Posterior vena cava (tissue), 2 donors: ENCODE measurements around the gene ZNF862. TPM values are rescaled to one million over a fixed set of nuclear protein-coding genes. Genes with fewer than 3 reads are reported as not detected.

ENCODE experiments used
- DNase-seq: peaks from one replicate; pipeline ENCODE4 v3.0.0-alpha.2; 2020; ENCODE audit warnings: low spot score
- intact Hi-C, 2 donors: fragments of 100-400 bp; cut with DNase I; formaldehyde crosslinking; loops; one replicate each; pipeline versions ENCODE4 v1.14.1 to v1.14.2; 2022 to 2023
- total RNA-seq, 2 donors: library from RNA; stranded (reverse); fragmentation: NEBNext Ultra II Directional; extraction: Animal tissue kit (Norgen Biotek cat#: 25700); gene quantifications; one replicate each; pipeline ENCODE4 v1.2.1, GENCODE V29; 2021
- donor health status: DM: yes; HTN: yes; CAD: no.
- donor health status: DM: yes; HTN: yes; CAD: no.

The ZNF862 gene
- total RNA-seq, 2 donors from 2014 or later: 12.6 to 14.2 TPM

DNA sequence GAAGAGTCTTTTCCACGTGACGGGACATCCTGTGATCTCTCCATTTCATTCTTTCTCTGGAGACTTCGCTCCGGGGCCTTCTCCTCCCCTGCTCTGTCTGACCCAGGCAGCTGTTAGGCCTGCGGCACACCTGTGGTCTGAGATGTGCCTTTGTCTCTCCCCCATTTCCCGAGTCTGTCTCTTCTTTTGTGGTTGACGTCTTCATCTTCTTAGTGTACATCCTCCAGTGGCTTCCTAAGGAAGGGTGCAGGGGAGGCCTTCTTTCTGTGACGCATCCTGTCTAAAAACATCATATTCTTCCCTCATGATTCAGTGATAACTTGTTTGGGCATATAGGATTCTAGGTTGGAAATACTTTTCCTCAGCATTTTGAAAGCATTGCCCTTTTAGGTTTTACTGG, 18.4 kb downstream of the ZNF862 start:
- no peak for DNase-seq
- intact Hi-C loops: no loop called here

- no peak for DNase-seq
- intact Hi-C loops: no loop called here
Observed at GRCh38 chr7:149859369-149859768, 21.2 kb downstream of the ZNF862 start.

DNA sequence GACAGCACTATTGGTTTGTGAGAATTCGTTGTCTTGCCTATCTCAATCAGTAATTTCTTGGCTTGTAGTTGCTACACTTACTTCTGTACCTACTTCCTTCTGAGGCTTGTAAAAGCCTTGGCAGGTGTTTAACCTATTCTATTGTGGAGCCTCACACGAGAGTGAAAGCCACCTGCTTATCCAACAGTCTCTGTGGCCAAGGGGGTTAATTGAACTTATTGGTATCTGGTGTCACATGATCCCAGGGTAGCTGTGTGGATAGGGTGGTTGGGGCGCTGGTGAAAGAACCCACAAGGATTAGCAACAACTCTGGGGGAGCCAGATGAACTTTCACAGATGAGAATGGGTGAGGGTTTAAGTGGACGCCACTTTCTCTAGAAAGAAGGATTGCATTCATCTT, 21.7 kb downstream of the ZNF862 start:
- intact Hi-C loops: no loop called here
- no peak for DNase-seq

GRCh38 chr7:149860821-149861727, 22.9 kb downstream of the ZNF862 start:
- intact Hi-C loops: no loop called here
- no peak for DNase-seq

GRCh38 chr7:149861728-149862045, 23.5 kb downstream of the ZNF862 start:
- intact Hi-C loops: no loop called here
- DNase-seq: no peak

DNA sequence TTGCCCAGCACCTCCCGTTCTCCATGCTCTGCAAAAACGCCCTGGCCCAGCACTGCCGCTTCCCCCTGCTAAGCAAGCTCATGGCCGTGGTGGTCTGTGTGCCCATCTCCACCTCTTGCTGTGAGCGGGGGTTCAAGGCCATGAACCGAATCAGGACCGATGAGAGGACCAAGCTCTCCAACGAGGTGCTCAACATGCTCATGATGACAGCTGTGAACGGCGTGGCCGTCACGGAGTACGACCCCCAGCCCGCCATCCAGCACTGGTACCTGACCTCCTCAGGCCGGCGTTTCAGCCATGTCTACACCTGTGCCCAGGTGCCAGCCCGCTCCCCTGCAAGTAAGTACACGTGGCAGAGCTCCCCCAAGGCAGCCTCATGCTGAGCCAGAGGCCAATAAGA, 24.0 kb downstream of the ZNF862 start:
- intact Hi-C loops: no loop called here
- peak; percentile 76 for DNase-seq

- DNase-seq: no peak
Observed at GRCh38 chr7:149863500-149863899, 25.3 kb downstream of the ZNF862 start.

GRCh38 chr7:149864023-149864422, 25.8 kb downstream of the ZNF862 start:
- intact Hi-C loops: no loop called here
- DNase-seq: no peak

More at GRCh38 chr7:149863500-149863899, 25.3 kb downstream of the ZNF862 start:
- intact Hi-C loops: no loop called here

- intact Hi-C loops: no loop called here
- no peak for DNase-seq
Observed at GRCh38 chr7:149864751-149865150, 26.6 kb downstream of the ZNF862 start.

DNA sequence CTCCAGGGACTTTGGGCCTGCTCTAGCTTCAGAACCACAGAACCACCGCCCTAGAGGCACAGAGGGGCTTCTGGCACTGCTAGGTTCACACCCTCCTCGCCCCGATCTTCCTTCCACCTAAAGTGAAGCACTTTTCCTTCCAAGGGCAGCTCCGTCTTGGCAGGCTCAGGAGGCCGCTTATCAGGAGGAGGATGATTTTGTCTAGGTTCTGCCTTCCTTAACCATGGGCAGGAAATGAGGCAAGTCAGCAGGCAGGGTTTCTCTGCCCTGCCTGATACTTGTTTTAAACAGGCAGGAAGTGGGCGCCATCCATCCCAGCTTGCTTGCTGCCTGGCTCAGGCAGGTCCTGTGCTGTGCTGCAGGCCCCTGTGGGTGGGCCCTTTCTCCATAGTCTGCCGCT, 27.3 kb downstream of the ZNF862 start:
- no peak for DNase-seq
- intact Hi-C loops: no loop called here

- no peak for DNase-seq
- intact Hi-C loops: no loop called here
Observed at GRCh38 chr7:149866139-149866778, 28.1 kb downstream of the ZNF862 start.

DNA sequence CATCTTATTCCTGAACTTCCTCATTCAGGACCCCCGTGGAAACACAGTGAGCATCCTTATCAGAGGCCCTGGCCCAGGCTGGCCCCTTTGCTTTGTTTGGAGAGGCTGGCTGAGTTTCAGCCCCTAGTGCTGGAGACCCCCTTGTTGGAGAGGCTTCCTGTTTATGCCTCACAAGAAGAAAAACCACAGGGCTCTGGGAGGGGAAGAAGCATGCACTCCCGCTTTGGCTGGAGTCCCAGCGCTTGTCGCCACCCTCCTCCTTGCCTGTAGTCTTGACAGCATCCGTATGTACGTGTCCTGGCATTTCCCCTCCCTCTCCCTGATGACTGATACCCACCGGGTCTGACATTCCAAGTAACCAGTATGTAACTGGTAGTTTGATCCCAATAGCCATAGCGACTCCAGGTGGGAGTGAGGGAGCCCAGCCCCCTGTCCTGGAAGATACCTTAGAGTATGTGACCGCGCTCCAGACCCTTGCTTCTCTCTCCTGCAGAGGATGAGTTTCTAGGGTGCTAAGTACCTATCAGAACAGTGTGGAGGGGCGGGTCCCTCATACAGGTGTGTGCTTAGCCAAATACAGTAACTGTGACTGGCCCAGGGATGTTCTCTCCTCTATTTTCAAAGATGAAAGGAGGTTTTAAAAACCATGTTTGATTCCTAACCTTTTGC, 28.7 kb downstream of the ZNF862 start:
- intact Hi-C loops: no loop called here
- no peak for DNase-seq

GRCh38 chr7:149867762-149868622, 29.8 kb downstream of the ZNF862 start:
- intact Hi-C loops: no loop called here
- no peak for DNase-seq

GRCh38 chr7:149868623-149869290, 30.6 kb downstream of the ZNF862 start:
- DNase-seq: no peak
- intact Hi-C loops: no loop called here

DNA sequence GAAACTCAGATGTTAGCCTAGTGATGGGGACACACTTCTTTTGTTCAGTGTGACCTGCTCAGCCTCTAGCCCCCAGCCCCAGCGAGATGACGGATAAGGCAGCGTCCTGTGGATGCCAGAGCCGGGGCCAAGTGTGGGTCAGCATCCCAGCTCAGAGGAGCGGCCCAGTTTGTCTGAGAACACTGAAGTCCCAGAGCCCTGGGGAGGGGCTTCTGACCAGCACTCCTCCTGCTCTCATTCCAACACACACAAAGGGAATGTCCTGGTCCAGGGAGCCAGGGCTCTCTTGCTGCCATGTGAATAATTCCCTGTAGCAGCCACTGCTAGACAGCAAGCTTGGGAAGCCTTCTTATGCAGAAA, 31.1 kb downstream of the ZNF862 start:
- intact Hi-C loops: no loop called here

GRCh38 chr7:149869867-149870266, 31.7 kb downstream of the ZNF862 start:
- intact Hi-C loops: no loop called here
- no peak for DNase-seq

More for the DNA sequence above, 31.1 kb downstream of the ZNF862 start:
- no peak for DNase-seq

DNA sequence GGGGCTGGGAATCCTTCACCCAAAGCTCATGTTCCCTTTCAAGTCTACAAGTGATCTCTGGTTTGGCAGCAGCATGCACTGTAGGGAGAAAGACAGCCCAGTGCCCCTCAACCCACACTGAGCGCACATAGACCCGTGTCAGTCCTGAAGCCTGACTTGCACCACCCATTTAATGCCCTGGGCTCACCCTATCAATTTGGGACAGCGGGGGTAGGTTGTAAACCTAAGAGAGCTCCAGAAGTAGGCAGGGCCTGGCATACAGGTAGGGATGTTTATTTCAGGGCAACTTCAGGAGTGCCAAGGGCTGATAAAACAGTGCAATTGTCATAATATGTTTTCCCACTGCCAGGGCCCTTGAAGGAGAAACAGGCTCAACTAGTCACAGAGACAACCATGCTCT, 32.1 kb downstream of the ZNF862 start:
- DNase-seq: no peak
- intact Hi-C loops: no loop called here

DNA sequence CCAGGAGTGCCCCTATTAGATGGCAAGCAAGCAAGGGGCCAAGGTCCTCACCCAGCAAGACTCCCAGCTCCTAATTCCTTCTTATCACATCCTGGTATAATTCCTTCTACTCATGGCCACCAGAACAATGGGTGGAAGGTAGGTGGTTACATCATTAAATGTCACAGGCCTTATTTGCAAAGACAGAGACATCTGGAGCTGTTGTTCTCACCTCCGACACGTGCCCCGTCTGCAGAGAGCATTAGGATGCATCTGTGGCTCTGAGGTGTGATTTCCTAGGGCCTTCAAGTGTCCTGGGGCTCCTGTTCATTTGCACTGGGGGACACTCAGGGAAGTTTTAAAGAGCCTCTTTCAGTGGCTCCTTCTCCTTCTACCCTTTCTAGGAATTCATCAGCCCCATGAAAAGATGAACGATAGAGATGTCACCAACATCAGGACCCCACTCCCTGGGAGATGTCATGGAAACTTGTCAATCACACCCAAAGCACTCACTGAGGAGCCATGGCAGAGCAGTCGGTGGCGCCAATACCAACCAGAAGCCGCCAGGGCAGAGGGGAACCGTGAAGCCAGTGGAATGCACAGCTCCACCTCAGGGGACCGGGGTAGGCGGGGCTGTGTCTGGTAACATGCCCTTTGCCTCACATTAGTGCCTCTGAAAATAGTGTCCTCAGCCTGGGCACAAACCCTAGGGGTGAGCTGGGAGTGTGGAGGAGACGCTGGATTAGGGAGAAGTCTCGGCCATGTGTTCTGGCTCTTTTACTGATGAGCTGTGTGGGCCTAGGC, 32.7 kb downstream of the ZNF862 start:
- no peak for DNase-seq
- intact Hi-C loops: no loop called here
